Stimulated activated CD8-positive, alpha-beta memory T cell treated with anti-CD3 and anti-CD28 coated beads, Interleukin-12 subunit alpha, Interleukin-12 subunit beta, amount 100 ng/mL, for 24 hours (primary cell): ENCODE measurements around the gene TMEFF2.

Source experiments
- DNase-seq: peaks from one replicate; pipeline ENCODE4 v3.0.0-alpha.2; 2020; ENCODE audit errors: extremely low read depth

Gene TMEFF2

GRCh38 chr2:192194866-192195547 lies at the start of gene TMEFF2:
TSS of gene TMEFF2 (minus strand) at chr2:192194933. CDS start at chr2:192194524, 409 bp downstream.
- peak; percentile 22 for DNase-seq

DNA sequence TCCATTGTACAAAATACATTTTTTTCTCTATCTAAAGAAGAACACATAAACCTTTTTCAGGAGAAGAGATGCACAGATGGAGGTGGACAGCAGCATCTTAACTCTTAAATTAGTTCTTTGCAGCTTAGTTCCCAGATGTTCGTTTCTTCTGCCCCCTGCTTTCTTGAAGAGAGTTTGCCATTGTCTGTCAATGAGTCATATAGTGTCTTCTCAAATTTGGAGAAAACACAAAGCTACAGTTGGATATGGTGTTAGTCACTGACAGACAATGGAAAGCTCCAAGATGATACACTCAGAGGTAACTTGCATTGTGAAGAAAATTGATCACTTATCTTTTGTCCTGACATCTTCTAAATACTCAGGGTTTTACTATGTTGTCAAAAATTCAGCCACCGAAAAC lies 48.8 kb upstream of the TMEFF2 start:
- no peak for DNase-seq

DNA sequence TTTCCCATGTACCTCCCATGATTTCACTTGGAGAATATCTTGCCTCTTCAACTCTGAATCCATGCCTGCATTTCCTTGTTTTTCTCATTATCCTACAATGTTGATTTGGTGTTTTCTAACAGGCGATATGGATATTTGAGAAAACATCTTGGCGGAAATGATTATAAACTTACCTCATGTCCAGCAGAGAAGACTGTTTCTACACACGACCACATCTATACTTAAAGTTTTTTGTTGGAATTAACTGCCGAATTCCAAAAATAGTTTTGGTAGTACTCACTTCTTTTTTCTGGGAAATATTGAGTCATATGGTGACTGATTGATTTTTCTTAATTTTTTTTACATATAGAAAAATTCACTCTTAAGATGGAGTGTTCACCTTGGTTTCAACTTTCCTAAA lies 41.4 kb upstream of the TMEFF2 start:
- DNase-seq: no peak

DNA sequence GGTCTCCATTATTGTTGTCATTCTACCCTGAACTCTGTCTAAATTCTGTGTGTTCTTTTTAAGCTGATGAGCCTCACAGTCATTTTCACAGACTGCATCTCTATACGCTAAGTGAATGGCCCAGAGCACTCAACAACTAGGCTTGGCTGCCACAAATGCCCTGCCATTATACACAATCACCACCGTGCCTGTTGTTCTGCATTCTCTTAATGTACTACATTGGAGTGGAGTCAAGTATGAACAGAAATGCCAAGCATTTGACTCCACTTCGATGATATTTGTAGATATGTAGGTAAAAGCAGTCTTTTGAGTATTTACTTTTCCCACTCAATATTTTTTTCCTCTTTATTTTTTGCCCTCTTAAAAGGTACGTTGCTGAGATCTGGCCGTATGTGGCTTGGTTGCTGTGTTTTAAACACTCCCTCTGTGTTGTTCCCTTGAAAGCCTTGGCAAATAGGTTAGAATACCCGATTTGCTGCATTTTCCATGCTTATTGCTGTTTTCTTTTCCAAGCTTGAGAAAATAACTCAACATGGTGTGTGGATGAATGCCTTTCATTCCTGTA lies 36.2 kb upstream of the TMEFF2 start:
- no peak for DNase-seq

GRCh38 chr2:192228685-192229084 lies 34.0 kb upstream of the TMEFF2 start:
- no peak for DNase-seq

GRCh38 chr2:192218970-192219369 lies 24.2 kb upstream of the TMEFF2 start:
- DNase-seq: no peak

- DNase-seq: no peak
These were observed 23.6 kb upstream of the TMEFF2 start for GRCh38 chr2:192218377-192218776.

GRCh38 chr2:192216336-192216735 lies 21.6 kb upstream of the TMEFF2 start:
- no peak for DNase-seq

- DNase-seq: no peak
These were observed 20.6 kb upstream of the TMEFF2 start for GRCh38 chr2:192215096-192215877.

DNA sequence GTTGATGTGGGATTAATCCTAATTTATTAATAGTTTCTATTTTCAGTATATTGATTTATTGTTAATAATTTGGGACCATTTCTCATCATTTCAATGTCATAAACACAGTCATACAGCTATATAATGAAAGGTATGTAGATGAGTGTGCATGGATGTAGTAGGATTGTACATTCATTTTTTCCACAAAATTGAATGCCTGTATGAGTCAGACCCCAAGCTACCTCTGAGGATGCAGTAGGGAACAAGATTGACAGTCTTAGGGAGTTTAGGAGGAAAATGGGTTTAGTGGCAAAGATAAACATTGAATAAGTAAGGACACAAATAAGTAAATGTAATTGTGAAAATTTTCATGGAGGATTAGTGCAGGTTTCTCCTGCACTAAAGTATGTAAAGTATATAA lies 14.1 kb upstream of the TMEFF2 start:
- DNase-seq: no peak

GRCh38 chr2:192206399-192206798 lies 11.7 kb upstream of the TMEFF2 start:
- no peak for DNase-seq

- DNase-seq: no peak
These were observed 9.1 kb upstream of the TMEFF2 start for GRCh38 chr2:192203876-192204275.

GRCh38 chr2:192202373-192202772 lies 7.6 kb upstream of the TMEFF2 start:
- no peak for DNase-seq

GRCh38 chr2:192201116-192201515 lies 6.4 kb upstream of the TMEFF2 start:
- DNase-seq: no peak

- no peak for DNase-seq
These were observed 2.6 kb upstream of the TMEFF2 start for GRCh38 chr2:192197357-192197756.

DNA sequence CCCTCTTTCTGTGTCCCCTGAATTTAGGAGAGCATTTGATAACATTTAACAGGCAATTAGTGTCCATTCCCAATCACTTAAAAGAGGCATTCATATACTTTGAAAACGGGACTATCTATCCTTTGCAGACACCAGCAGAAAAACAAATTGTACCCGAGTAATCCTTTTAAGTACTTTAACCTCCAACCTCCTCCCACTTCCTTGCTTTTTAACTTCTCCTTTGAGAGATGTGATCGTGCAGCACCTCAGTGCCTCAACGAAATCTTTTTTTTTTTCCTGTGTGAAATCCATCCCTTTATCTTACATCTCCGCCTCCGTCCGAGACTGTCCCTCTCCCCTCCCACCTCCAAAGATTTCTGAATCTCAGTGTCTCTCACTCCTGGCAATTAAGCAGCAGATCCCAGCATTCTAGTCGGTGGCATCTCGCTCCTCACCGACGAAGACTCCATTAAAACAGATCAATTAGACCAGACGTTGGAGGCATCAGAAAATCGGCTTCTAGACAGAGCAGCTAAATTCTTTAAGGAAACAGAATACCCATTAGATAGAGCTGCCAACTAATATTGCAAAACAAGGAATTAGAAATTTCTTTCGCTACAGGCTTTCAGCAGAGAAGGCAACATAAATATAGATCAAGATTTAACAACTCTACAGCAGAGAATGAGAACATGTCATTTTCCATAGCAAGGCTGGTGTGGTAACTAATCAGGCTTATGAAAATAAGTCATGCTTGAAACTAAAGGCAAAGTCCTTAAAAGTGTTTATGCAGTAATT lies 1.9 kb upstream of the TMEFF2 start:
- DNase-seq: no peak

- DNase-seq: no peak
These were observed 1.1 kb upstream of the TMEFF2 start for GRCh38 chr2:192195548-192196418.

- DNase-seq: no peak
These were observed 368 bp downstream of the TMEFF2 start for GRCh38 chr2:192194265-192194865.

DNA sequence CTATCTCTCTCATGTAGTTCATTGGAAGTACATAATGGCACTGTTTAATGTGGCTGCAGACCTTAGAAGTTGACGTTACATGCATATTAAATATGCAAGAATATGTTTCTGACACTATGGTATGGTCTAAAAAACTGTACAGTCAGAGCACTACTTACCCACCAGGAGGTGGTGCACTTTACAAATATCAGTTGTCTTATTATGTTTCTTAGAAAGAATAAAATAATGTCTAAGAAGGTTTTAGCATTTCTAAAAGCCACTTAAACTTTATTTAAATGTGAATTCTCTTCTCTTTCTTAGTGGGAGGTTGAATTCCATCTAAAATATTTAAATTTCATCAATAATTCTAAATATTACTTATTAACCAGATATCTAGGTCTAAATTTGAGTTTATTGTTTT lies 4.3 kb downstream of the TMEFF2 start:
- no peak for DNase-seq

DNA sequence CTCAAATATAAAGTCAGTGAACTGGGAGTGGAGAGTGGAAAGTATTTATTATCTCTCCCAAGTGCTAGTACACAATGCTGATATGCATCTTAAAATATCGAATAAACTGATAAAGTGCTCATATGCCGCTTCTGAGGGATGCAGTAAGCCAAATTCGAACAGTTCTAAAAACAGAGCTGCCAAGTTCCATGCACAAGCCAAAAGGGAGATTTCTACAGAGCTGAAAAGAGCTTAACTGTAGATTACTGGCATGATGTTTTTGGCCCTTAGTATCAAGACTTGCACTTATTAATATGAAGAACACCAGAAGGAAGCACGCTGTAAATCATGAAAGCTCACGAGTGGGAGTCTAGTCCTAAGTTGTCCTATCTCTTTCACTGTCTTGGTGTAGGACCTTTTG lies 7.9 kb downstream of the TMEFF2 start:
- DNase-seq: no peak

DNA sequence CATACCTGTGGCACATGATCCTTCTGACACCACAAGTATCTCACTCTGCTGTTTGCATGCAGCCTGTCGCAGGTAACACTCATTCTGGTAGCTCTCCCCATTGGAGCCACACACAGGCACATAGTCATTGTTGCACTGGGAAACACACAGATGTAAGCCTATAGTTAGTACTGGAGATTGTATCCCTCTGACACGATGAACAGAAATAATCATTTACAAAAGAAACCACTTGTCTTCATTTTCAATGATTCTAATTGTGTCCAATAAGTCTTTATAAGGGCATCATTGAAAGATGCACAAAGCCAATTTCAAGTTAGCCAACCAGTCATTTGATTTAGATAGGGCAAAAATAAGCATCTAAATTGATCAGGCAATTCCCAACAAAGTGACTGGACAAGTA lies 10.4 kb downstream of the TMEFF2 start:
- no peak for DNase-seq
